Activated CD4-positive, alpha-beta T cell treated with anti-CD3 and anti-CD28 coated beads, Interleukin-2, amount 50 U/mL, for 24 hours (primary cell): ENCODE measurements around the gene FAM76B.
"Not testable (repeated sequence)": the region's sequence is repeated elsewhere in the genome, so short reads cannot be mapped to it uniquely, and the experiment has no call there.

Source experiments
- DNase-seq, 2 donors: peaks; one replicate each; pipeline ENCODE4 v3.0.0-alpha.2; 2020; ENCODE audit warnings: low read depth in 1 of 2, low spot score in 1 of 2

The FAM76B gene

DNA sequence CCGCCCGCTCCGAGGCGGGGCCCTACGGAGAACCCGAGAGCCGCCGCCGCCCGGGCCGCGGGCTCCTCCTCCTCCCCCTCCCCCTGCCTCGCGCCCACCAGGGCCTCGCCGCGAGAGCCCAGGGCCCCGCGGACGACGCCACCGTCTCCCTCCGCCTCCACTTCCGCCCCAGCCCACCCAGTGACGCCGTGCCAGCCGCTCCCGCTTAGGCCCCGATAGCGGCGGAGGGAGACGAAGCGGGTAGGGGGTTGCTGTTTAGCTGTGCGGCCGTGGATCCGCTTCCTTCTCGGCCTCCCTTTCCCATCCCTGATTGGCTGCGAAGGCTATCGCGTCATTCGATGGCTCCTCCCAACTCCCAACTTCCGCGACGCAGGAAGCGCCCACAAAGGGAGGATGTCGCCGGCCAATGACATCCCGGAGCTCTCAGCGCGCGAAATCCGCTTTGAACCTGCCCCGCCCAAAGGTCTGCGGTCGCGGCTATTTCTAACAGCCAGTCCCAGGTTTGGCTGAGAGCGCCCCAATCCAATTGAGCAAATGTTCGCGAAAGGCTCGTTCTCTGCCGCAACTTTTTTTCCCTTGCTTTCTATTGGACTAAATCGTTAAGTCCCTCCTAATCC is at the start of gene FAM76B:
FAM76B (minus strand) TSS at position 277 of the 617 bp plus-strand sequence. CDS start 304 bp downstream, outside the sequence.
- DNase-seq, result peak; percentile 83 to 93

DNA sequence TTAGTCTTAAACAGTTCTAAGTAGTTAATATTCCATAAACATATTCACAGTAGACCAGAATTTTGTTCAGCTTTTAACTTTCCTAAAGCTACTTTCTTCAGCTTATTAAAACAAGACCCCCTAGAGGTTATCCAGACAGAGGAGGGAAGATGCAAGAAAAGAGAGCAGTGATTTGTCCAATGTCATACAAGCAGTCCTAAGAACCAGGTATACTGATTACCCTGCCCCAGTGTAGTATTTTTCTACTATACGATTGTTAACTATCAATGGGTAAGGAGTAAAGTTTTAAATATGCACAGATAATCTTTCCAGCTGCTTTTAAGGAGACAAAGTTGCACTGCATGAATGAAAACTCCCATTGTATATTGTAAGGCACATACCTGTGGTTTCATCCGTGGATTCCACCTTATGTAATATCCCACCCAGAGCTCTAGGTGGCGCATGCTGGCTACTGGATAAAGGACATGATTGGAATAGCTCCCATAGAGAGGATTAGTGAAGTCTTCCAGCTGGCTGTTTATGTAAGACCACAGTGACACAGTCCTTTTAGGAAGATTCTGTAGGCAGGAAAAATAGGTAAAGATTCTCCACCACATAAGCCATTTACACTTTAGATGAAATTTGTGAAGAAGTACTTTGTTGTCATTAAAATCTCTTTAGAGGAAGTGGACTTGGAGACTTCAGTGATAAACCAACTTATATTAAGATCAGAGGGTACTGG is 46.3 kb upstream of the FAM76B start:
- peak; percentile 6 to 60 for DNase-seq

GRCh38 chr11:95835351-95835750 is 45.8 kb upstream of the FAM76B start:
- no peak for DNase-seq

GRCh38 chr11:95833378-95833777 is 43.8 kb upstream of the FAM76B start:
- DNase-seq, result no peak

DNA sequence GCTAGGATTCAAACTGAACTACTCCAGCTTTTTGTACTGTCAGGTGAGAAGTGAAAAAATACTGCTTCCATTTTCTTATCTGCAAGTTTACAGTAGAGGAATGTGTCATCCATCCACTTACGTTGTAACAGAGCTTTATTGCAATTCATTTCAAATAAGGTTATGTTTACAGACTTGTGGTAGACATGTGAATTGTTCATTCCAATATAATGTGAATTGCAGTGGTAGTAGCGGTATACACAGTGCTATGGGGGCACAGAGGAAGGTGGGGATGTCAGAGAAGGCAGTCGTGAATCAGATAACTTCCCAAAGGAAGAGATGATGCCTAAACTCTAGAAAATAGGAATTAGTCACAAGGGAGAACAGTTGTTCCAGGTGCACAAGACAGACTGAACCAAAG is 43.2 kb upstream of the FAM76B start:
- no peak for DNase-seq

GRCh38 chr11:95831198-95831883 is 41.8 kb upstream of the FAM76B start:
- no peak for DNase-seq

GRCh38 chr11:95829580-95830259 is 40.1 kb upstream of the FAM76B start:
- DNase-seq, result no peak

DNA sequence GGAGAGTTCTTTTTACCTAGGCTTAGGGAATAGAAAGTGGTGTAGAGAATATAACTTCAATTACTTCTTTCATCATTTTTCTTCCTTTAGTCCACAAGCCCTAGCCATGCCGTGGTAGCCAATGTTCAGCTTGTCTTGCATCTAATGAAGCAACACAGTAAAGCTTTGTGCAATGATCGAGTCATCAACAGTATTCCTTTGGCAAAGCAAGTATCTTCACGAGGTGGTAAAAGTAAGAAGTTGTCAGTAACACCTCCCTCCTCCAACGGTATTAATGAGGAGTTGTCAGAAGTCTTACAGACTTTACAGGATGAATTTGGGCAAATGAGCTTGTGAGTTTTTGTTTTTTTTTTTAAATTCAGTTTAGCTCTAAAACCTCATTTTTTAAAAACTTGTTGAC is 38.1 kb upstream of the FAM76B start:
- no peak for DNase-seq

DNA sequence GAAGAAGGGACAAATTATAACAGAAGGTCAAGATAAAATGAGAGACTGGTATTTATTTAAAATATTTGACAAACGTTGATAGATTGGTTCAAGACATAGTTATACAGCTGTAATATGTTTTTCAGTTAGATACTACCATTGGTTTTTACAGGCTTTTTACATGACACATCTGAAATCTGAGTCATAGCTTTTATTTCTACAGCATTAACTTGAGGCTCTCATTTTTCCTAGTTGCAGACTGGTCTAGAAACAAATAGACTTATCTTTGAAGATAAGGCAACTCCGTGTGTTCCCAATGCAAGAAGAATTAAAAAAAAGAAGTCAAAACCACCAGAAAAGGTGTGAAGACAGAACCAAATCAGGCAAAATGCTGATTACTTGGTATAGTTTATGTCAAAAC is 32.1 kb upstream of the FAM76B start:
- DNase-seq, result no peak

DNA sequence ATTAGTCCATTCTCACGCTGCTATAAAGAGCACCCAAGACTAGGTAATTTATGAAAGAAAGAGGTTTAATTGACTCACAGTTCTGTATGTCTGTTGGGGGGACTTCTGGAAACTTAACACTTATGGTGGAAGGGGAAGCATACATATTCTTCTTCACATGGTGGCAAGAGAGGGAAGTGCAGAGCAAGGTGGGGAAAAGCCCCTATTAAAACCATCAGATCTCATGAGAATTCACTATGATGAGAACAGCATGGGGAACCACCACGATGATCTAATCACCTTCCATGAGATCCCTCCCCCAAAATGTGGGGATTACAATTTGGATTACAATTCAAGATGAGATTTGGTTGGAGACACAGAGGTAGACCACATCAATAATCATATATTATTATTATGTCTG is 26.5 kb upstream of the FAM76B start:
- no peak for DNase-seq

- not testable (repeated sequence) for DNase-seq
Observed at GRCh38 chr11:95811052-95811451, 21.5 kb upstream of the FAM76B start.

- not testable (repeated sequence) for DNase-seq
Observed at GRCh38 chr11:95806464-95806863, 16.9 kb upstream of the FAM76B start.

DNA sequence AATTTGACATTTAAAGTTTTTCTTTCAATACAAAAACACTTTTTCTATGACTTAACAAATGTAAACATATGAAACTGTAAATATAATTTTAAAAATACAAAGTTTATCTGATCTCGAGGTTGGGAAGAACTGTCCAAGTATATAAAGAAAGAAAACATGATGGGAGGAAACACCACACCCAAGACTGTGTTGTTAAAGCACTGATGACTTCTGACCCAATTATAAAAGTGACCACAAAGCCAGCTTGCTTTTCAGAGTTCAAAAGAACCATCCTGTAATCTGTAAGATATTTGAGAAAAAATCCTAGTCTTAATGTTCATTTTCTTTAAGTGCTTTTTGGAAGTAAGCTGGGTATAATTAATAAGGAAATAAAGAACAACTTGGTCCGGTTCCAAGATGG is 16.3 kb upstream of the FAM76B start:
- no peak for DNase-seq

DNA sequence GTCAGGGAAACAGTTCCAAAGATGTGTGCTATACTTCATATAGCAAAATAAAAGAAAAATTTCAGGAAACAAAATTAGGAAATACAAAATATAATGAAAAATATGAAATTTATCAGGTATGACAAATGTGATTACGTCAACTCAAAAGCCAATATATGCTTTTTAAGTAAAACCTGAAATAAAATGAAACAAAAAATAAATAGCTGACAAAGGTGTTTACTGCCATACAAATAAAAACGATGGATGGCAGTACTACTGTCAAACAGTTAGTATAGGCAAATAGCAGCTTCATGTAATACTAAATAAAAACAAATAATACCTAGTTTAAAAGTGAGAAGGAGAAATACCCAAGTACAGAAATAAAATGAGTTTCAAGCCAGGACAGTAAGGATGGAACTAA is 14.4 kb upstream of the FAM76B start:
- DNase-seq, result no peak

DNA sequence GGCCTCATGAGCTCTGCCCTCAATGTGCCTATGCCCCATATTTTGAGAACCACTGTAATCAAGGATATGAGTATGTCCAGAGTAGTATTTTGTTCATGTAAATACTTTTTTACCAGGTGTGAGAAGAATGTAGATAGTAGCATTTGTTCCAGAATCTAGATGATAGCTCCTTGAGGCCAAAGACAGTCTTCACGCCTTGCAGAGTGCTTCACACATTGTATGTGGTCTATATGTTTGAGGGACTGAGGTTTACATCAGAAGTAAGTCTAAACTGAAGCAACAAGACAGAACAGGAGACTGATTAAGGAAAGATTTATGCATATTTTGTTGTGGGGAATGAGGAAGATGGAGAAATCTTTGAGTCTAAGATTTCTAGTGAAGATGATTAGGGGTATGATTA is 13.2 kb upstream of the FAM76B start:
- DNase-seq, result no peak

- no peak for DNase-seq
Observed at GRCh38 chr11:95800438-95800837, 10.9 kb upstream of the FAM76B start.

GRCh38 chr11:95799546-95799945 is 10.0 kb upstream of the FAM76B start:
- no peak for DNase-seq

GRCh38 chr11:95796501-95796900 is 6.9 kb upstream of the FAM76B start:
- no peak for DNase-seq

- DNase-seq, result no peak
Observed at GRCh38 chr11:95795627-95796295, 6.2 kb upstream of the FAM76B start.

DNA sequence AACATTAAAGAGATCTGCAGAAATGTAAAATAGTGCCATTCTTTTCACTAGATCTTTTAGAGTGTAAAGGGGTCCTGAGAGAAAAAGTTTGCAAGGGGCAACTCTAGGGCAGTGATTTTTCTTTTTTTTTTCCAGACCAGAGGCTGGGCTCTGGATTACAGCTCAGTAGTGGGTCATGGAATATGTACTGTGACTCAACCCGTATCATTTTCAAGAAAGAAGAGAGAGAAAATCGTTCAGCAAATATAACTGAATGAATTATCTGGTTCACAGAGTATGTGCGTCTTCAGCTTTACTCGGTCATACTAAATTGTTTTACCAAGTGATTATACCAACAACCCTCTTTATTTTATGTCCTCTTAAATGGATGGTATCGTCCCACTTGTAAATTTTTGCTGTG is 4.5 kb upstream of the FAM76B start:
- no peak for DNase-seq

DNA sequence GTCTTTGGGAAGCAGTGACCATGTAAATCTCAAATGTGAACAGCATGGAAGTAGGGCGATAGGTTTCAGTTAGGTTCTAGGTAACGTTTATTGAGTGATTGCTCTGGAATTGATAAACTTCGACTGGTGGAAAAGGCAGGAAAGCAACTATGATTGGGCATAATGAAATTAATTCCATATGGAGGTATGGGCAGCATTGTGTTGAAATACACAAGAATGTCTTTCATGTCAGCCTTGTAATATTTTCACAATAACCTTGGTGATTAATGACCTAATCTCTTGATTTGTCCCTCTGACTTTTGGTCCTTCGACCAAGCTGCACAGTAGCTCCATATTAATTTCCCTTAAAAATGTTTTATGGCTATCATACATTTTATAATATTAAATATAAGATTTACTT is 3.5 kb upstream of the FAM76B start:
- no peak for DNase-seq
